T-helper 17 cell (primary cell): Measurements from ENCODE around the gene ZNF148. TPM values are rescaled to one million over a fixed set of nuclear protein-coding genes. Genes with fewer than 3 reads are reported as not detected.
"Not testable (repeated sequence)": the region's sequence is repeated elsewhere in the genome, so short reads cannot be mapped to it uniquely, and the experiment has no call there.

Experiments used
- ATAC-seq: fragments of 150-1000 bp; cut with Tn5 transposase; 2 replicates; pipeline ENCODE4 v1.10.0; 2021; ENCODE audit warnings: mild to moderate bottlenecking, moderate library complexity
- DNase-seq, 3 donors: peaks; one replicate each; pipeline versions ENCODE4 v3.0.0 to v3.0.0-alpha.2; 2020 to 2021
- H3K9me3 ChIP-seq: one replicate; pipeline ENCODE4 v1.7.0; 2013; ENCODE audit warnings: low read length, mild to moderate bottlenecking; ENCODE audit not compliant: control insufficient read depth, poor library complexity, severe bottlenecking
- H3K27ac Mint-ChIP-seq: one replicate; pipeline ENCODE4 v1.8.0; 2022; ENCODE audit warnings: mild to moderate bottlenecking, moderate library complexity, mixed read lengths
- H3K27me3 Mint-ChIP-seq: one replicate; pipeline ENCODE4 v1.8.0; 2022; ENCODE audit warnings: mixed read lengths
- H3K36me3 Mint-ChIP-seq: one replicate; pipeline ENCODE4 v1.8.0; 2022; ENCODE audit warnings: low read depth, mixed read lengths
- H3K4me1 Mint-ChIP-seq: one replicate; pipeline ENCODE4 v1.8.0; 2022; ENCODE audit warnings: mild to moderate bottlenecking, mixed read lengths
- H3K4me3 Mint-ChIP-seq: one replicate; pipeline ENCODE4 v1.8.0; 2022; ENCODE audit warnings: mild to moderate bottlenecking, moderate library complexity, mixed read lengths
- total RNA-seq, 4 donors: library from RNA in 2 of 4; stranded (reverse) in 2 of 4; gene quantifications; one replicate each; pipeline ENCODE4 v1.2.3 and lab custom pipeline; 2022 to 2026

Gene ZNF148, protein sequence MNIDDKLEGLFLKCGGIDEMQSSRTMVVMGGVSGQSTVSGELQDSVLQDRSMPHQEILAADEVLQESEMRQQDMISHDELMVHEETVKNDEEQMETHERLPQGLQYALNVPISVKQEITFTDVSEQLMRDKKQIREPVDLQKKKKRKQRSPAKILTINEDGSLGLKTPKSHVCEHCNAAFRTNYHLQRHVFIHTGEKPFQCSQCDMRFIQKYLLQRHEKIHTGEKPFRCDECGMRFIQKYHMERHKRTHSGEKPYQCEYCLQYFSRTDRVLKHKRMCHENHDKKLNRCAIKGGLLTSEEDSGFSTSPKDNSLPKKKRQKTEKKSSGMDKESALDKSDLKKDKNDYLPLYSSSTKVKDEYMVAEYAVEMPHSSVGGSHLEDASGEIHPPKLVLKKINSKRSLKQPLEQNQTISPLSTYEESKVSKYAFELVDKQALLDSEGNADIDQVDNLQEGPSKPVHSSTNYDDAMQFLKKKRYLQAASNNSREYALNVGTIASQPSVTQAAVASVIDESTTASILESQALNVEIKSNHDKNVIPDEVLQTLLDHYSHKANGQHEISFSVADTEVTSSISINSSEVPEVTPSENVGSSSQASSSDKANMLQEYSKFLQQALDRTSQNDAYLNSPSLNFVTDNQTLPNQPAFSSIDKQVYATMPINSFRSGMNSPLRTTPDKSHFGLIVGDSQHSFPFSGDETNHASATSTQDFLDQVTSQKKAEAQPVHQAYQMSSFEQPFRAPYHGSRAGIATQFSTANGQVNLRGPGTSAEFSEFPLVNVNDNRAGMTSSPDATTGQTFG
- total RNA-seq (10 to 100 TPM; 40.0 to 40.8 TPM), total RNA-seq (lab: John Stamatoyannopoulos, UW) (81.6 to 142 reads per million in 2 donors)

DNA sequence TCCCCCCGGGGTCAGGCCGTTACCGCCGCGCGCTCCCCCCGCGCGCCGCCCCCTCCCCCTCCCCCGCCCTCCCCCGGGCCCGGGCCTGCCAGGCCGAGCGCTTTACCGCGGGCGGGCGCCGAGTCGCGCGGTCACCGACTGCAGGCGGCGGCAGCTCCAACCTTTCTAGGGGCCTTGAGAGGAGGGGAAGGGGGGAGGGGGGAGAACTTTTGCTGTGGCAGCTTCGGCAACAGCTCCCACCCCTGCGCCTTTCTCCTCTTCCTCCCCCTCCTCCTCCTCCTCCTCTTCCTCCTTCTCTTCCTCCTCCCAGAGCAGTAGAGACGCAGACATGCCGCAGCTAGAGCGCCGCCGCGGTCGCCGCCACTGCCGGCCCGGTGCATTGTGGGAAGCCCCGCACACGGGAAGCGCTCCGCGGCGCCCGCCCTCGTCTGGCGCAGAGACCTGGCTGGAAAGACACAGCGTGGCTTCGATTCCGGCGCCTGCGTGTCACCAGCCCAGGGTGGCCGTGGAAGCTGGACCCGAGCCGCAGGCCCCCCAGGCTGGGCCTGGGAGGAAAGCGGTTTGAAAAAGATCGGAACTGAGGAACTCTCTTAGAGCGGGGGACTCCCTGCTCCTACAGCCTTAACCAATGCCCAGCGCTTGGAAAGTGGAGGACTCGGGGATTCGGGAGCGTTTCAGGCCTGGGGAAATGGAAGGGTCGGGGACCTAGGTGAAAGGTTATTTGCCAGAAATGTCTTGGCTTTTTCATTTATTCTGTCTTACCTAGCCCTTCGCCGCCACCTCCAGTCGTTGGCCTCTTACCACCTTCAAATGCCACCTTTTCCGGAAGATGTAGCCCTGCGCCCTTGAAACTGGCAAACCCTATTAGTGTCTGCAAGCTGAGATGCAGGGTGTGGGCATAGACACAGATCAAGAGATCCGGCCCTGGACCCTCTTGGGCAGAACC is at the start of gene ZNF148:
Gene ZNF148, minus strand, starts transcription at position 330 of the 946 bp plus-strand sequence. CDS start 61,685 bp downstream, outside the sequence.
- peak; percentile 87 to 88 (median 87) for DNase-seq
- peak within 1 kb of the TSS; percentile 99 for H3K27ac Mint-ChIP-seq
- peaks cover 11% of the 10 kb centered on the region for H3K36me3 Mint-ChIP-seq
- peak within 1 kb of the TSS; percentile 99 for H3K4me3 Mint-ChIP-seq
- peaks cover 36% of the 10 kb centered on the region for H3K4me1 Mint-ChIP-seq
- peaks cover 1% of the 10 kb centered on the region for H3K27me3 Mint-ChIP-seq
- peak; percentile 98 for ATAC-seq
- H3K9me3 ChIP-seq = no peaks in the 10 kb centered on the region

DNA sequence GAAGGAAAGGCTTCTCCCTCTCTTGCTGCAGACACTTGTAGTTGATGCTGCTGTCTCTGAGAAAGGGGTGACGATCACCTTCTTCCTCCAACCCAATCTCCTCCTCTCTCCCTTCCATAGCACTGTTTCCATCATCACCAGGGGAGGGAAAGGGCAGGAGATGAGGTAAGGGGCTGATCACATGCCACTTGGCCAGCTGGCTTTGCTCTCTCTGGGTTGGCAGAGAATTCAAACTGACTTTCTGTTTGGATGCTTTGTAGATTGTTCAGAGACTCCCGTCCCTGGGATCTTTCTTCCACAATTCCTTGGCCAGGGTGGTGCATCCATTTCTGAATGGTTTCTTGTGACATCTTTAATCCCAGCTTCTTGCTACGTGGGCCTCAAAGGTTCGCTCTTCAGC is 43.2 kb upstream of the ZNF148 start:
- no peak for ATAC-seq
- Mint-ChIP-seq H3K27ac (no peak overlapping the region), H3K4me3 (no peak overlapping the region), H3K4me1 (no peaks in the 10 kb centered on the region), H3K36me3 (no peaks in the 10 kb centered on the region), H3K27me3 (peaks cover 8% of the 10 kb centered on the region)
- H3K9me3 ChIP-seq = no peaks in the 10 kb centered on the region
- no peak for DNase-seq

DNA sequence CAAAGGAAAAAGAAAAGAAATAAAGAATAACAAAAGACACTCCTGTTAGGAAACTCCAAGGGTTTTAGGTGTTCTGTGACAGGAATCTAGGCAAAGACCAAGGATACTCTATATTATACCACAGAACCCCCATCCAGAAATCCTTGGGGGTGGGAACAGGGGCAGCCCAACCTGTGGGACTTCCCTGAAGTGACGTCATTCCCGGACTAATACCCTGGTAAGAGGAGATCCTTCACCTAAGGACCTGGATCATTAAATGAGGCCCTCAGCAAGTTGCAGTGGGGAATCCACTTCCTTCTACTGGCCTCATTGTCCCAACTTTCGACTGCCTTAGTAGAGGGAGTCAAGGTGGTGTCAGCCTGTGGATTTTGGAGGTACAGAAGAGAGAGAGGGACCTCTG is 41.1 kb upstream of the ZNF148 start:
- H3K27ac Mint-ChIP-seq = no peak overlapping the region
- ATAC-seq (no peak), DNase-seq (no peak)

DNA sequence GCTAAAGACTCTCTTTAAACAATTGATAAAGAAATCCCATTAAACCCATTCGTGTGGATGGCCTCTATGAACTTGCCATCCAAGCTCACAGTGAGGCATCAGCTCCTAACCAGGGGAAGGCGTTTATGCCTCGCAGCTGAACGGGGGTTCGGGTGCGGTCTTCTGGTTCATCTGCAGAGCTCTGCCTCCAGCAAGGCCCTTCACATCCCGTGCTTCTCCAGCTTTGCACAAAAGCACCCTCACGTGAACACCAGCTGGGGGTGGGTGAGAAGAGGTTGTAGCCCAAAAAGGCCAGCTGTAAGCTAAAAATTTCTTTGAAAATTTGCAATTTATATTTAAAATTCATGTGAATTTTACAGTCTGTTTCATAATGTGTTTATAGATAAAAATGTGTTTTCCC is 39.5 kb upstream of the ZNF148 start:
- ATAC-seq = no peak
- Mint-ChIP-seq H3K4me1 (no peaks in the 10 kb centered on the region), H3K36me3 (peaks cover 2% of the 10 kb centered on the region), H3K27me3 (peaks cover 36% of the 10 kb centered on the region), H3K27ac (no peak overlapping the region), H3K4me3 (no peak overlapping the region)
- H3K9me3 ChIP-seq = no peaks in the 10 kb centered on the region
- DNase-seq = no peak

More for the DNA sequence above, 41.1 kb upstream of the ZNF148 start:
- Mint-ChIP-seq H3K4me3 (no peak overlapping the region), H3K27me3 (peaks cover 24% of the 10 kb centered on the region), H3K36me3 (no peaks in the 10 kb centered on the region), H3K4me1 (no peaks in the 10 kb centered on the region)
- no peaks in the 10 kb centered on the region for H3K9me3 ChIP-seq

DNA sequence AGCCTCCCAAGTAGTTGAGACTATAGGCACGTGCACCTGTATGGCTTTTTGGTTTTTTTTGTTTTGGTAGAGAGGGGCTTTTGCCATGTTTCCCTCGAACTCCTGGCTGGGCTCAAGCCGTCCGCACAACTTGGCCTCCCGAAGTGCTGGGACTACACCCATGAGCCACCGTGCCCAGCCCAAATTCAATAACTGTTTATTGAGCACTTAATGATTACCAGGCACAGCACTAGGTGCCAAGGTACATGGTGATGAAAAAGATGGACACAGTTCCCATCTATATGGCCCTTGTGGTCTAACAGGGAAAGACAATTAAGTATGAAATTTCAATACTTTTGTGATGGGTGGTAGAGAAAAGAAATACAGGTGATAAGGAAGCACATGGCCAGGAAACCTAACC is 35.8 kb upstream of the ZNF148 start:
- H3K27me3 Mint-ChIP-seq = peaks cover 47% of the 10 kb centered on the region

DNA sequence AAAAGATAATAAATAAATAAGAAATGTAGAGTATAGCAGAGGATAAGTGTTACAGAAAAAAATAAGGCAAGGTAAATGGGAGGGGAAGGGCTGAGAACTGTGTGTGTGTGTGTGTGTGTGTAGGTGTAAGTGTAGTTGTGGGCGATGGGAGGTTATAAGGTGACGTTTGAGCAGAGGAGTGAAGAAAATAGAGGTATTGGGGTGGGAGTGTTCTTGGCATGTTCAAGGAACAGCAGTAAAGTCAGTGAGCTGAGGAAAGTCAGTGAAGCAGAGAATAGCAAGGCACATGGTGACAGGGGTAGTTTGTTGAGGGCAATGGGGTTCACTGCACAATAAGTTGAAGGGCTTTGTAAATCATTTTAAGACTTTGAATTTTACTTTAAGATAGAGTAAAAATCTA is 30.9 kb upstream of the ZNF148 start:
- DNase-seq = no peak

More for the DNA sequence above, 35.8 kb upstream of the ZNF148 start:
- Mint-ChIP-seq H3K27ac (no peak overlapping the region), H3K4me3 (no peak overlapping the region), H3K36me3 (peaks cover 2% of the 10 kb centered on the region), H3K4me1 (peaks cover 4% of the 10 kb centered on the region)
- DNase-seq = no peak
- no peak for ATAC-seq
- no peaks in the 10 kb centered on the region for H3K9me3 ChIP-seq

DNA sequence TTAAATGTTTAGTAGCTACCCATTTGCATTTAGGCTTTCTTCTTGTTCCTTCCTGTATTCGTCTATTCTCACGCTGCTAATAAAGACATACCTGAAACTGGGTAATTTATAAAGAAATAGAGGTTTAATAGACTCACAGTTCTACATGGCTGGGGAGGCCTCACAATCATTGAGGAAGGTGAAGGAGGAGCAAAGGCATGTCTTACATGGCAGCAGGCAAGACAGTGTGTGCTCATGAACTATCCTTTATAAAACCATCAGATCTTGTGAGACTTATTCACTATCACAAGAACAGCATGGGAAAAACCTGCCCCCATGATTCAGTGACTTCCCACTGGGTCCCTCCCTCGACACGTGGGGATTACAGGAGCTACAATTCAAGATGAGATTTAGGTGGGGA is 30.4 kb upstream of the ZNF148 start:
- not testable (repeated sequence) for H3K4me1 Mint-ChIP-seq, ATAC-seq, H3K4me3 Mint-ChIP-seq, H3K9me3 ChIP-seq, DNase-seq, H3K36me3 Mint-ChIP-seq, H3K27ac Mint-ChIP-seq
- H3K27me3 Mint-ChIP-seq = peaks cover 31% of the 10 kb centered on the region

More for the DNA sequence above, 30.9 kb upstream of the ZNF148 start:
- no peak for ATAC-seq
- no peak overlapping the region for H3K4me3 Mint-ChIP-seq
- peaks cover 30% of the 10 kb centered on the region for H3K27me3 Mint-ChIP-seq
- H3K9me3 ChIP-seq = no peaks in the 10 kb centered on the region
- H3K27ac Mint-ChIP-seq = no peak overlapping the region
- H3K36me3 Mint-ChIP-seq = peaks cover 2% of the 10 kb centered on the region
- H3K4me1 Mint-ChIP-seq = peaks cover 4% of the 10 kb centered on the region

DNA sequence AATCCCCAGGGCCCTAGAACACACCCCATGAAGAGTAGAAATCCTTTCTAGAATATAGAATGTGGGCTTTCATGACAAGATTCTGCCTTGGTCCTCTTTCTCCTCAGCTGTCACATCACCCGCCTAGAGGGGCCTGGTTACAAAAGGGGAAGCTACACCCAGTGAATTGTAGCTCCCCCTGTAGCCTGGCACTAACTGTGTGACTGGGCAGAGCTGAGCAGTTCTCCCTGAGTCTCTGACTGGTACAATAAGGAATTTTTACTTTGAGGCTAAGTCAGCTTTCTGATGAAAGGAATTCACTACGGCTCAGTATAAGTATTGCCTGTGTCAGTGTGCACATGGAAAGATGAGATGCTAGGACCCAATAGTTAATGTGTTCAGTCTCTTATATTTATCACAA is 28.7 kb upstream of the ZNF148 start:
- DNase-seq (no peak), ATAC-seq (no peak)
- Mint-ChIP-seq H3K4me3 (no peak overlapping the region), H3K27me3 (peaks cover 22% of the 10 kb centered on the region), H3K4me1 (peaks cover 4% of the 10 kb centered on the region), H3K36me3 (no peaks in the 10 kb centered on the region), H3K27ac (no peak overlapping the region)
- H3K9me3 ChIP-seq = no peaks in the 10 kb centered on the region

DNA sequence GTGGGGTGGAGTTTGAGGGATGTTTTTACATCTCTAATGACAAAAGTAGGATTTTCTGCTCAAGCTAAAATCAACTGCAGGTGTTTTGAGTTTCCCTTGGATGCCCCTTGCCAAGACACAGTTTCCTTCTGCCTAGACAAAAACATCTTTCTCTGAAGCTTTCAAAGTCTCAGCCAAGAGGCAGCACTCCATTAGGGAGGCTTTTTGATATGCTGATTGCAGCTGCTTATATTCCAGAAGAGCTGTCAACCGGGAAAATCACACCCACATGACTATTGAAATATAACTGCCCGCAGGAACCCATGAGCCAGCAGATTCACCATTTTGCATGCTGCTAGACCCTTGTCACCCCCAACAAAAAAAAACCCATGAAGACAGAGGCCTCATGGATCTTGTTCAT is 27.5 kb upstream of the ZNF148 start:
- H3K27me3 Mint-ChIP-seq = peaks cover 29% of the 10 kb centered on the region
- H3K27ac Mint-ChIP-seq = no peak overlapping the region
- DNase-seq (no peak), ATAC-seq (no peak)
- peaks cover 4% of the 10 kb centered on the region for H3K4me1 Mint-ChIP-seq
- no peaks in the 10 kb centered on the region for H3K9me3 ChIP-seq
- peaks cover 3% of the 10 kb centered on the region for H3K36me3 Mint-ChIP-seq
- no peak overlapping the region for H3K4me3 Mint-ChIP-seq

DNA sequence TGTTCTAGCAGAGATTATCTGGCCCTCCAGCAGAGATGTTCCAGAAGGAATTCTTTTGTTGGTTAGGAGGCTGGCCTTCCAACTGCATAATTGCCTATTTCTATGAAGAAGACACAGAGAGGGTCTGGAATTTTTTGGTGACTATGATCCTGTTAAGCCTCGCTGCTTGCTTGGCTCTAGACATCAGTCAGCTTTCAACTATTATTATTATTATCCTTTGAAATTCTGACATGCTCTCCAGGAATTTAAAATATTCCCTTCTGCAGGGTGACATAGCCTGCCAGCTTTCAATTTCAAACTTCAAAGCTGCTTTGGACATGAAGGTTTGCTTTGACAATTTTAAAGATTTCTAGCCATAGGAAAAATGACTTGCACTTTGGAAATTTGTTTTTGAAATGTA is 26.3 kb upstream of the ZNF148 start:
- H3K4me3 Mint-ChIP-seq = no peak overlapping the region
- H3K36me3 Mint-ChIP-seq = peaks cover 5% of the 10 kb centered on the region
- H3K9me3 ChIP-seq = no peaks in the 10 kb centered on the region
- ATAC-seq (no peak), DNase-seq (no peak)
- H3K27ac Mint-ChIP-seq = no peak overlapping the region
- peaks cover 4% of the 10 kb centered on the region for H3K4me1 Mint-ChIP-seq
- H3K27me3 Mint-ChIP-seq = peaks cover 27% of the 10 kb centered on the region

DNA sequence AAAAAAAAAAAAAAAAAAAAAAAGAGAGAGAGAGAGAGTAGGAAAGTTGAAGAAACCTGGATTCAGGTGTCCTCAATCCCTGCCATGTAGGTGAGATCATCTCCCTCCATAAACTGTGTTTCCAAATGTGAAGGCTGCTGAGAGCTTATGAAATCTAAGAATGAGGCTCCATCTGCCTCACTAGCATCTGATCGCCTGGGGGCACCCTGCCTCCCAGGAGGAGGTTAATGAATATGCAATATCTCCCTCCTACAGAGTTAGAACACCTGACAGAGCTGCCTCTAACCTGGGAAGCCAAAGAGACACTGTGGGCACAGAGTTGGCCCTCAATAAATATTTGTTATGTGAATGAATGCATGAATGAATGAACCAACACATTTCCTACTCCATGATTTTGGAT is 23.8 kb upstream of the ZNF148 start:
- Mint-ChIP-seq H3K36me3 (peaks cover 8% of the 10 kb centered on the region), H3K27ac (no peak overlapping the region), H3K4me3 (no peak overlapping the region), H3K27me3 (peaks cover 44% of the 10 kb centered on the region), H3K4me1 (peaks cover 2% of the 10 kb centered on the region)
- H3K9me3 ChIP-seq = no peaks in the 10 kb centered on the region
- ATAC-seq (no peak), DNase-seq (no peak)

DNA sequence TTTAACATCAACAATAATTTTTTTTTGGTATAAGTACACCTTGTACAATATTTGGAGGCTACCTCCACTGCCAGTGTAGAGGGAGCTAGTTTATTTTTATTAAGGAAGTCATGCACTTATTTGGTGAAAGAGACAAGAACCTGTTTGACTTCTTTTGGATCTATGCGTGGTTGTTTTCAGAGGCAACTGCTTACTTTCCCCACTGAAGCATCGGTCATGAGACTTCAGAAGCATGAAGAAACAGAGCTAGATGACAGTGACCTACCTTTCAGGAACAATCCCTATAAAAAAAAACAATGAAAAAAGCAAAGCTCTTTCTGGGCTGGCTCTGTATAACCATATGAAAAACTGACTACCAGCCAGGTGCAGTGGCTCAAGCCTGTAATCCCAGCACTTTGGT is 20.0 kb upstream of the ZNF148 start:
- Mint-ChIP-seq H3K27ac (no peak overlapping the region), H3K4me1 (peaks cover 2% of the 10 kb centered on the region), H3K36me3 (peaks cover 13% of the 10 kb centered on the region), H3K4me3 (no peak overlapping the region), H3K27me3 (peaks cover 45% of the 10 kb centered on the region)
- H3K9me3 ChIP-seq = no peaks in the 10 kb centered on the region
- ATAC-seq = no peak
- no peak for DNase-seq
